Activated T-cell treated with anti-CD3 and anti-CD28 coated beads for 24 hours (primary cell): ENCODE data around the gene ZC3H8.

Experiments used
- DNase-seq: peaks from one replicate; pipeline ENCODE4 v3.0.0-alpha.2; 2020; ENCODE audit warnings: low read depth

Gene ZC3H8

DNA sequence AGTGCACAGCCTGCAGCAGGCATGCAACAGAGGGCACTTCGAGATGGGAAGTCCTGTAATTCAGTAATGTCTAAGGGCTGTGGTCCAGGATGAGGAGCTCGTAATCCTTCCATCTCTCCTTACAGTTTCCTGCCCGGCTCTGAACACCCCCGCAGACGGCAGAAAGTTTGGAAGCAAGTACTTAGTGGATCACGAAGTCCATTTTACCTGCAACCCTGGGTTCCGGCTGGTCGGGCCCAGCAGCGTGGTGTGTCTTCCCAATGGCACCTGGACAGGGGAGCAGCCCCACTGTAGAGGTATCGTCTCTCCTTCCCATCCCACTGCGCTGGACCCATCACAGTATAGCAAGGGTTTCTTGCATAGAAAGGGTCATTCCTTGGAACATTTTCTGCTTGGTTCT is 90.0 kb downstream of the ZC3H8 start:
- DNase-seq: no peak

DNA sequence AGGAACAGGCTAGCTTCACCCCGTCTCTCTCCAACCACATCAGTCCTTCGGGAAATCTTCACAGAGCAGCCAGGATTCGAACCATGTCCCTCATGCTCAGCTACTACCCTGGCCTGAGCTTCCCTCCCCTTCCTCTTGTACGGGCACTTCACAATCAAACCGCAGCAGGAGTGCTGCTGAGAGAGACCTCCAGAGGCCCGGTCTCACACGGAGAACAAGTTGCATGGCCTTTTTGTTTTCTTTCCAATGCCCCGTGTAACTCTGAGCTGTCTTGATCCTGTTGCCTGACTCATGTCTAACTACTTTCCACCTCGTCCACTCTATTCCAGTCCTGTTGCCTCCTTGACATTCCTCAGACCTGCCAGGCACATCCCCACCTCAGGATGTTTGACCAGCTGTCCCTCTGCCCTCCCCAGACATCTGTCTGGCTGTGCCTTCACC is 91.3 kb downstream of the ZC3H8 start:
- no peak for DNase-seq

DNA sequence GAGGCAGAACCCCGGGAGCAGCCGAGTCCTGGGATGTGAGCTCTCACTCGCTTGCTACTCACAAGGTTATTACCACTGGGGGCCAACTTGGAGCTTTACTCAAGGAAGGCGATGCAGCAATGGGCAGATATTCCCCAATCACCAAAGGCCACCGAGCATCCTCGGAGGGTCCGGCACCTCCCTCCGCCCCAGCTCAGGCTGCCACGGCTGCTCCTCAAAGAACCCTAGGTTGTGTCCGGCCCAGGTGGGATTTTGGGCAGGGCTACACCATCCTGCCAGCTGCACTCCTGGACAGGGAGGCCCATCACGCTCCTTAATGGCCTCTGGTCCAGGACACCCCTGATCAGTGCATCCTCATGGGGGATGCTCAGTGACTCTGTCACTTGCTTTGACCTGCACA is 91.9 kb downstream of the ZC3H8 start:
- DNase-seq: no peak

DNA sequence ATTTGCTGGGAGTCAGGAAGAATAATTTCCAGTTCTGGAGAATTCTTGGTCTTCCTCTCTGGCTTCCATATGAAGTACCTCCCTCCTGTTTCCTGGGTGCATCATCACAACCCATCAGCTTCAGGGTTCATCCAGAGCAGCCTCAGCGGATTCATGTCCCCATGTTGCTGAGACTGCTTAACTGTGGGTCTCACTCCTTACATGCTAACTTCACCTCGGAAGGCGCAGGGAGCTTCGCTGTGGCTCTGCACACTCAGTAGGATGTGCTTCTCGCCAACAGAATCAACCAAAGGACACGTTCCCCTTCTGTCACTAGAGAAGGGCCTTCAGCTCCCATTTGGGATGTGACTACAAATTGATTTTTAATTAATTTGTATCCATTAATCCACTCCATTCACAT is 92.5 kb downstream of the ZC3H8 start:
- no peak for DNase-seq
